Trophoblast cell (in vitro differentiated cells and primary cell): Measurements from ENCODE around the gene HIBADH.

Source experiments
- DNase-seq, 2 donors: peaks; one replicate each; pipeline ENCODE4 v3.0.0-alpha.2; 2016
- H2AFZ ChIP-seq: 2 replicates; pipeline ENCODE4 v1.6.1; 2013; ENCODE audit warnings: low read length, moderate library complexity, mild to moderate bottlenecking; ENCODE audit not compliant: insufficient read depth, poor library complexity
- H2AK5ac ChIP-seq: 2 replicates; pipeline ENCODE4 v1.6.1; 2013; ENCODE audit warnings: mild to moderate bottlenecking, low read length
- H2BK120ac ChIP-seq: 2 replicates; pipeline ENCODE4 v1.6.1; 2013; ENCODE audit warnings: low read length, mild to moderate bottlenecking, moderate library complexity; ENCODE audit not compliant: insufficient read depth, poor library complexity
- H2BK12ac ChIP-seq: 2 replicates; pipeline ENCODE4 v1.6.1; 2013; ENCODE audit warnings: mild to moderate bottlenecking, low read length, moderate library complexity
- H2BK5ac ChIP-seq: 2 replicates; pipeline ENCODE4 v1.6.1; 2013; ENCODE audit warnings: low read length, low read depth, moderate library complexity, mild to moderate bottlenecking; ENCODE audit not compliant: poor library complexity
- H3K14ac ChIP-seq: 2 replicates; pipeline ENCODE4 v1.6.1; 2013; ENCODE audit warnings: mild to moderate bottlenecking, low read length
- H3K18ac ChIP-seq: 2 replicates; pipeline ENCODE4 v1.6.1; 2013; ENCODE audit warnings: mild to moderate bottlenecking, low read length
- H3K23ac ChIP-seq: 2 replicates; pipeline ENCODE4 v1.6.1; 2013; ENCODE audit warnings: low read length
- H3K27ac ChIP-seq: 2 replicates; pipeline ENCODE4 v1.5.1; 2013; ENCODE audit warnings: low read depth, mild to moderate bottlenecking, inconsistent platforms, low read length, moderate library complexity
- H3K27me3 ChIP-seq: 2 replicates; pipeline ENCODE4 v1.6.1; 2013; ENCODE audit warnings: inconsistent platforms, mild to moderate bottlenecking, low read length, moderate library complexity; ENCODE audit not compliant: insufficient read depth
- H3K36me3 ChIP-seq, 2 experiments: 1 replicate in 1 of 2; 2 replicates in 1 of 2; pipeline ENCODE4 v1.6.1; 2013; ENCODE audit warnings: low read length in 2 of 2, mild to moderate bottlenecking in 2 of 2, moderate library complexity in 1 of 2; ENCODE audit not compliant: insufficient read depth in 2 of 2, control insufficient read depth in 1 of 2
- H3K4ac ChIP-seq: 2 replicates; pipeline ENCODE4 v1.6.1; 2013; ENCODE audit warnings: low read depth, mild to moderate bottlenecking, low read length, moderate library complexity
- H3K4me1 ChIP-seq, 2 experiments: 1 replicate in 1 of 2; 2 replicates in 1 of 2; pipeline ENCODE4 v1.6.1; 2013; ENCODE audit warnings: low read length in 2 of 2, mild to moderate bottlenecking in 2 of 2, moderate library complexity in 1 of 2; ENCODE audit not compliant: insufficient read depth in 2 of 2, control insufficient read depth in 1 of 2
- H3K4me2 ChIP-seq: 2 replicates; pipeline ENCODE4 v1.6.1; 2013; ENCODE audit warnings: inconsistent platforms, mild to moderate bottlenecking, low read length, moderate library complexity
- H3K4me3 ChIP-seq: 2 replicates; pipeline ENCODE4 v1.5.1; 2013; ENCODE audit warnings: mild to moderate bottlenecking, low read depth, low read length, inconsistent platforms
- H3K79me1 ChIP-seq: one replicate; pipeline ENCODE4 v1.6.1; 2013; ENCODE audit warnings: low read length
- H3K79me2 ChIP-seq: 2 replicates; pipeline ENCODE4 v1.6.1; 2013; ENCODE audit warnings: low read length, mild to moderate bottlenecking; ENCODE audit not compliant: control insufficient read depth, insufficient read depth, poor library complexity
- H3K9ac ChIP-seq: 2 replicates; pipeline ENCODE4 v1.6.1; 2013; ENCODE audit warnings: mild to moderate bottlenecking, low read length
- H3K9me3 ChIP-seq: 2 replicates; pipeline ENCODE4 v1.6.1; 2013; ENCODE audit warnings: low read depth, mild to moderate bottlenecking, control low read depth, inconsistent platforms, low read length; ENCODE audit not compliant: insufficient read depth
- H4K12ac ChIP-seq: 2 replicates; pipeline ENCODE4 v1.6.1; 2013; ENCODE audit warnings: low read depth, mild to moderate bottlenecking, low read length, moderate library complexity
- H4K8ac ChIP-seq: 2 replicates; pipeline ENCODE4 v1.6.1; 2013; ENCODE audit warnings: low read depth, mild to moderate bottlenecking, low read length, moderate library complexity
- H4K91ac ChIP-seq: one replicate; pipeline ENCODE4 v1.6.1; 2013; ENCODE audit warnings: low read depth, mild to moderate bottlenecking, low read length, moderate library complexity
- WGBS: extraction: QIAGEN DNeasy Blood & Tissue Kit; methylation state at CpG from one replicate; pipeline ENCODE4 v1.1.7; 2013; ENCODE audit warnings: missing lambda C conversion rate; ENCODE audit not compliant: insufficient read length, insufficient coverage; ENCODE audit errors: extremely low coverage; 5-methylcytosine and 5-hydroxymethylcytosine counted together

HIBADH gene

GRCh38 chr7:27520815-27521790, 141.6 kb downstream of the HIBADH start:
- no peak for DNase-seq
- Histone ChIP-seq H4K12ac (no peak overlapping the region), H3K9ac (no peak overlapping the region), H3K4me3 (no peak overlapping the region), H3K27me3 (no peaks in the 10 kb centered on the region), H4K91ac (no peak overlapping the region), H3K27ac (no peak overlapping the region), H4K8ac (no peak overlapping the region), H3K79me1 (no peaks in the 10 kb centered on the region), H2BK120ac (no peak overlapping the region), H2BK12ac (no peak overlapping the region), H3K4ac (no peak overlapping the region), H3K23ac (no peak overlapping the region), H2AFZ (no peak overlapping the region), H3K9me3 (no peaks in the 10 kb centered on the region), H3K4me2 (no peak overlapping the region), H3K79me2 (no peaks in the 10 kb centered on the region), H3K4me1 (peaks cover 0 to 2% of the 10 kb centered on the region in 2 experiments), H3K36me3 (no peaks in the 10 kb centered on the region), H3K14ac (no peak overlapping the region), H3K18ac (no peak overlapping the region), H2BK5ac (no peak overlapping the region), H2AK5ac (no peak overlapping the region)
- WGBS: no CpG with 5 or more reads among the region's 17 CpGs

- no peaks in the 10 kb centered on the region for H3K27me3 ChIP-seq
- no peaks in the 10 kb centered on the region for H3K9me3 ChIP-seq
- H3K9ac ChIP-seq: no peak overlapping the region
- H2AK5ac ChIP-seq: no peak overlapping the region
- peaks cover 3 to 7% of the 10 kb centered on the region in 2 experiments for H3K4me1 ChIP-seq
- WGBS: no CpG with 5 or more reads among the region's 9 CpGs
- no peak overlapping the region for H3K27ac ChIP-seq
- no peak overlapping the region for H2AFZ ChIP-seq
- H2BK5ac ChIP-seq: no peak overlapping the region
- no peak overlapping the region for H2BK12ac ChIP-seq
- no peaks in the 10 kb centered on the region for H3K79me2 ChIP-seq
- H3K4me3 ChIP-seq: no peak overlapping the region
- no peak overlapping the region for H4K12ac ChIP-seq
- H3K4me2 ChIP-seq: no peak overlapping the region
- no peak overlapping the region for H3K14ac ChIP-seq
- H4K91ac ChIP-seq: no peak overlapping the region
- H3K23ac ChIP-seq: no peak overlapping the region
- H3K4ac ChIP-seq: no peak overlapping the region
- no peak overlapping the region for H4K8ac ChIP-seq
- H3K79me1 ChIP-seq: no peaks in the 10 kb centered on the region
- no peak for DNase-seq
- no peaks in the 10 kb centered on the region for H3K36me3 ChIP-seq
- no peak overlapping the region for H2BK120ac ChIP-seq
- no peak overlapping the region for H3K18ac ChIP-seq
These were observed 142.8 kb downstream of the HIBADH start for GRCh38 chr7:27519793-27520469.

- no peak overlapping the region for H3K14ac ChIP-seq
- no peak overlapping the region for H3K4ac ChIP-seq
- no peak overlapping the region for H3K9ac ChIP-seq
- WGBS: no CpG with 5 or more reads among the region's 4 CpGs
- no peak overlapping the region for H3K4me2 ChIP-seq
- no peaks in the 10 kb centered on the region for H3K27me3 ChIP-seq
- no peak overlapping the region for H2AK5ac ChIP-seq
- H3K79me1 ChIP-seq: no peaks in the 10 kb centered on the region
- H3K18ac ChIP-seq: no peak overlapping the region
- H2BK120ac ChIP-seq: no peak overlapping the region
- no peak overlapping the region for H2BK12ac ChIP-seq
- no peak overlapping the region for H3K4me3 ChIP-seq
- no peak overlapping the region for H4K8ac ChIP-seq
- H4K91ac ChIP-seq: no peak overlapping the region
- no peaks in the 10 kb centered on the region for H3K36me3 ChIP-seq
- H3K4me1 ChIP-seq: peaks cover 6 to 12% of the 10 kb centered on the region in 2 experiments
- H3K27ac ChIP-seq: no peak overlapping the region
- no peak overlapping the region for H2BK5ac ChIP-seq
- H3K23ac ChIP-seq: no peak overlapping the region
- no peak overlapping the region for H4K12ac ChIP-seq
- no peak for DNase-seq
- H2AFZ ChIP-seq: no peak overlapping the region
- no peaks in the 10 kb centered on the region for H3K9me3 ChIP-seq
- H3K79me2 ChIP-seq: no peaks in the 10 kb centered on the region
These were observed 143.9 kb downstream of the HIBADH start for GRCh38 chr7:27518561-27519350.

- Histone ChIP-seq H3K4me1 (peaks cover 6 to 12% of the 10 kb centered on the region in 2 experiments), H3K79me2 (no peaks in the 10 kb centered on the region), H2BK5ac (no peak overlapping the region), H3K27me3 (no peaks in the 10 kb centered on the region), H3K14ac (no peak overlapping the region), H4K8ac (no peak overlapping the region), H2AK5ac (no peak overlapping the region), H3K36me3 (no peaks in the 10 kb centered on the region), H3K4me2 (no peak overlapping the region), H2BK12ac (no peak overlapping the region), H3K4ac (no peak overlapping the region), H3K9ac (no peak overlapping the region), H3K27ac (peak overlapping the region; percentile 48), H3K18ac (no peak overlapping the region), H3K79me1 (no peaks in the 10 kb centered on the region), H3K9me3 (no peaks in the 10 kb centered on the region), H3K4me3 (no peak overlapping the region), H4K91ac (no peak overlapping the region), H4K12ac (no peak overlapping the region), H2AFZ (no peak overlapping the region), H3K23ac (no peak overlapping the region), H2BK120ac (no peak overlapping the region)
- DNase-seq: no peak
These were observed 146.3 kb downstream of the HIBADH start for GRCh38 chr7:27516421-27516820.
